Measurements from ENCODE around the gene CTNNA2. TPM values are rescaled to one million over a fixed set of nuclear protein-coding genes. Genes with fewer than 3 reads are reported as not detected.

CTNNA2 gene
- total and polyA plus RNA-seq, 2 of the 8 experiments (the other 6 are each of a cell fraction or from before 2014, with no cell fraction given), result 3.9 to 9.0 TPM

DNA sequence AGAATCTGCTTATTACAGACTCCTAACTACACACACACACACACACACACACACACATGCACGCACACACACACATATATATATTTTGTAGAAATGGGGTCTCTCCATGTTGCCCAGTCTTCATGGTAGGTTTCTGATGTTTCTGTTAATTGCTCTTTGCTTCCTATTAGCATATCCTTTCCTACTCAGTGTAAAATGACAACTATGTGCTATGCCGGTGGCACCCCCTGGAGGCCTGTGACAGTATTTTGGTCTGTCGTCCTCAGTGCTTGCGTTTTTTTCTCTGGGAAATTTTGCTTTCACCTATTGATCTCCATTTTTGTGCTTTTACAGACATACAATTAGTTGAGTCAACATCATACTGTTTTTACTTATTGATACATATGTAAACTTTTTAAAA lies 469.6 kb downstream of the CTNNA2 start:
- Histone ChIP-seq H3K18ac (ENCODE audit: extremely low read depth, low read length) (no peak overlapping the region), H3K23me2 (ENCODE audit: low read depth, low read length) (no peaks in the 10 kb centered on the region), H3K79me1 (ENCODE audit: low read depth, low read length) (no peaks in the 10 kb centered on the region), H3K23ac (ENCODE audit: insufficient read length) (no peak overlapping the region), H4K5ac (ENCODE audit: insufficient read length, low read depth, low read length) (no peak overlapping the region), H3K56ac (replicated peaks; ENCODE audit: insufficient read length, low read depth, low read length) (no peak overlapping the region), H3K4ac (replicated peaks; ENCODE audit: insufficient read length, low read depth, low read length) (no peak overlapping the region), H3K14ac (ENCODE audit: insufficient read length) (no peak overlapping the region), H4K91ac (replicated peaks; ENCODE audit: insufficient read length, low read length) (no peak overlapping the region), H3K27me3 (replicated peaks in 1 of 4; ENCODE audit: control insufficient read depth in 3 of 4, extremely low read depth in 1 of 4, insufficient read depth in 3 of 4, low read length in 3 of 4) (no peaks in the 10 kb centered on the region), H3K27ac (ENCODE audit: low read depth, low read length) (no peak overlapping the region), H4K20me1 (replicated peaks in 1 of 2; ENCODE audit: control insufficient read depth in 1 of 2, insufficient read depth in 2 of 2, low read length in 2 of 2) (no peaks in the 10 kb centered on the region), H3K79me2 (ENCODE audit: control insufficient read depth in 1 of 2, insufficient read depth in 2 of 2, low read length in 2 of 2) (no peaks in the 10 kb centered on the region), H2BK5ac (ENCODE audit: low read depth, low read length) (no peak overlapping the region), H2BK15ac (ENCODE audit: low read length) (no peak overlapping the region), H3K4me2 (ENCODE audit: insufficient read depth in 1 of 2, low read depth in 2 of 2, low read length in 2 of 2) (no peak overlapping the region), H3K36me3 (ENCODE audit: control insufficient read depth in 2 of 4, insufficient read depth in 4 of 4, low read length in 3 of 4) (no peaks in the 10 kb centered on the region), H2BK20ac (ENCODE audit: low read length) (no peak overlapping the region), H2BK12ac (ENCODE audit: low read depth, low read length) (no peak overlapping the region), H2AFZ (ENCODE audit: low read length) (no peak overlapping the region), H3K9ac (replicated peaks in 1 of 4; ENCODE audit: extremely low read depth in 1 of 4, low read depth in 3 of 4, low read length in 3 of 4) (no peak overlapping the region), H3K4me1 (replicated peaks in 1 of 4; ENCODE audit: control insufficient read depth in 3 of 4, insufficient read depth in 4 of 4, low read length in 3 of 4) (peaks cover 0 to 8% (median 3%) of the 10 kb centered on the region in 4 experiments; a peak in 3 of 7 replicates), H2BK120ac (replicated peaks; ENCODE audit: low read depth, low read length) (no peak overlapping the region), H2AK5ac (ENCODE audit: low read depth, low read length) (no peak overlapping the region), H3K9me3 (ENCODE audit: insufficient read depth in 2 of 2, low read depth in 1 of 2, low read length in 1 of 2) (no peaks in the 10 kb centered on the region), H4K8ac (ENCODE audit: extremely low read depth, insufficient read depth, low read length) (no peak overlapping the region), H3K4me3 (ENCODE audit: extremely low read depth in 1 of 4, insufficient read depth in 2 of 4, low read depth in 3 of 4, low read length in 4 of 4) (no peak overlapping the region)
- ChIA-PET POLR2A (ENCODE audit: partially characterized antibody) (no interaction called here), CTCF (ENCODE audit: partially characterized antibody) (interaction anchor here (1.0 to 1.1 kb wide), 5 partner anchors 9 to 809 kb away, joined by 3 to 5 read pairs (median 3); no protein-coding TSS in a partner anchor)
- DNase-seq (ENCODE audit: low read depth in 1 of 2, low spot score in 2 of 2), result peak; percentile 36 to 73
- peak; percentile 62 for FAIRE-seq
- TF ChIP-seq HDAC6 (IDR thresholded peaks at IDR 0.05; ENCODE audit: low read depth, low read length) (no peak), NRF1 (IDR thresholded peaks at IDR 0.05; ENCODE audit: low read depth, low read length) (no peak), TEAD4 (IDR thresholded peaks at IDR 0.05; ENCODE audit: low read depth, low read length) (peak; percentile 67; the same call in 1 of the 2 replicates), RFX5 (IDR thresholded peaks at IDR 0.05; ENCODE audit: borderline replicate concordance, low read depth, low read length) (no peak), CHD1 (IDR thresholded peaks at IDR 0.05; ENCODE audit: low read depth, low read length) (no peak), EGR1 (IDR thresholded peaks at IDR 0.05; ENCODE audit: borderline replicate concordance, low read depth, low read length) (no peak), CREB1 (IDR thresholded peaks at IDR 0.05) (peak; percentile 46), KDM1A (IDR thresholded peaks at IDR 0.05; ENCODE audit: borderline replicate concordance, low read length) (peak; percentile 65; the same call in 1 of the 2 replicates), RAD21 (IDR thresholded peaks at IDR 0.05 in 1 of 2, conservative IDR thresholded peaks at IDR 0.05 in 1 of 2; ENCODE audit: low read depth in 2 of 2, low read length in 2 of 2) (peak; percentile 80 to 85)
- TF ChIP-seq, protein P1, sequence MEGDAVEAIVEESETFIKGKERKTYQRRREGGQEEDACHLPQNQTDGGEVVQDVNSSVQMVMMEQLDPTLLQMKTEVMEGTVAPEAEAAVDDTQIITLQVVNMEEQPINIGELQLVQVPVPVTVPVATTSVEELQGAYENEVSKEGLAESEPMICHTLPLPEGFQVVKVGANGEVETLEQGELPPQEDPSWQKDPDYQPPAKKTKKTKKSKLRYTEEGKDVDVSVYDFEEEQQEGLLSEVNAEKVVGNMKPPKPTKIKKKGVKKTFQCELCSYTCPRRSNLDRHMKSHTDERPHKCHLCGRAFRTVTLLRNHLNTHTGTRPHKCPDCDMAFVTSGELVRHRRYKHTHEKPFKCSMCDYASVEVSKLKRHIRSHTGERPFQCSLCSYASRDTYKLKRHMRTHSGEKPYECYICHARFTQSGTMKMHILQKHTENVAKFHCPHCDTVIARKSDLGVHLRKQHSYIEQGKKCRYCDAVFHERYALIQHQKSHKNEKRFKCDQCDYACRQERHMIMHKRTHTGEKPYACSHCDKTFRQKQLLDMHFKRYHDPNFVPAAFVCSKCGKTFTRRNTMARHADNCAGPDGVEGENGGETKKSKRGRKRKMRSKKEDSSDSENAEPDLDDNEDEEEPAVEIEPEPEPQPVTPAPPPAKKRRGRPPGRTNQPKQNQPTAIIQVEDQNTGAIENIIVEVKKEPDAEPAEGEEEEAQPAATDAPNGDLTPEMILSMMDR (IDR thresholded peaks at IDR 0.05; ENCODE audit: control extremely low read depth in 1 of 3, insufficient read depth in 1 of 3, low read depth in 1 of 3, low read length in 3 of 3), result peak; percentile 58 to 79 (median 77)
- TF ChIP-seq, protein P2, sequence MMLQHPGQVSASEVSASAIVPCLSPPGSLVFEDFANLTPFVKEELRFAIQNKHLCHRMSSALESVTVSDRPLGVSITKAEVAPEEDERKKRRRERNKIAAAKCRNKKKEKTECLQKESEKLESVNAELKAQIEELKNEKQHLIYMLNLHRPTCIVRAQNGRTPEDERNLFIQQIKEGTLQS (IDR thresholded peaks at IDR 0.05; ENCODE audit: insufficient read depth, low read depth, low read length), result no peak
- 60% methylated on average over 4 of the region's 4 CpGs; no CpG with 5 or more reads in 1 of the 2 experiments for WGBS, 2 experiments (ENCODE audit: extremely low coverage in 1 of 2, insufficient coverage in 1 of 2, insufficient read length in 1 of 2, insufficient replicate concordance in 2 of 2, low coverage in 1 of 2, low lambda C conversion rate in 2 of 2, missing lambda C conversion rate in 1 of 2)

Data from H1 (cell line).